Measurements from ENCODE around the gene PTTG1IP2.

- no peak for TF ChIP-seq CTCF (IDR thresholded peaks at IDR 0.05)
- TF ChIP-seq POLR2A (IDR thresholded peaks at IDR 0.05): no peak
Measured at GRCh38 chr7:90536449-90536848, 67.0 kb downstream of the PTTG1IP2 start.
